ENCODE data around the gene USE1. TPM values are rescaled to one million over a fixed set of nuclear protein-coding genes. Genes with fewer than 3 reads are reported as not detected.
"Not testable (repeated sequence)": the region's sequence is repeated elsewhere in the genome, so short reads cannot be mapped to it uniquely, and the experiment has no call there.

The USE1 gene
- total and polyA plus RNA-seq, 4 donors: 18.7 to 75.2 (median 35.6) TPM

GRCh38 chr19:17183271-17183761 is 31.8 kb upstream of the USE1 start:
- DNase-seq: no peak
- Histone ChIP-seq H3K9me3 (ENCODE audit: control insufficient read depth, low read length) (no peaks in the 10 kb centered on the region), H3K27me3 (ENCODE audit: control insufficient read depth in 1 of 2, insufficient read depth in 2 of 2, low read length in 1 of 2) (no peaks in the 10 kb centered on the region), H3K4me1 (ENCODE audit: control insufficient read depth in 1 of 2, insufficient read depth in 2 of 2, low read length in 2 of 2) (no peaks in the 10 kb centered on the region), H3K27ac (ENCODE audit: low read depth in 1 of 2, low read length in 2 of 2) (no peak overlapping the region), H3K36me3 (ENCODE audit: control insufficient read depth in 1 of 2, insufficient read depth in 2 of 2, low read length in 1 of 2) (peaks cover 0 to 5% of the 10 kb centered on the region in 2 donors), H3K4me3 (ENCODE audit: low read length in 2 of 2) (no peak overlapping the region)
- intact Hi-C loops (cut with DNase I): no loop called here
- 86 to 88% methylated on average over 14 of the region's 14 CpGs for WGBS, 2 donors
- no peak for ATAC-seq (ENCODE audit: low FRiP score)

GRCh38 chr19:17183858-17184321 is 31.3 kb upstream of the USE1 start:
- H3K9me3 ChIP-seq (ENCODE audit: control insufficient read depth, low read length): no peaks in the 10 kb centered on the region
- H3K27ac ChIP-seq (ENCODE audit: low read depth in 1 of 2, low read length in 2 of 2): no peak overlapping the region
- no peak for ATAC-seq (ENCODE audit: low FRiP score)
- no peak overlapping the region for H3K4me3 ChIP-seq (ENCODE audit: low read length in 2 of 2)
- 68 to 69% methylated on average over 11 of the region's 11 CpGs for WGBS, 2 donors
- no peak for DNase-seq
- H3K36me3 ChIP-seq (ENCODE audit: control insufficient read depth in 1 of 2, insufficient read depth in 2 of 2, low read length in 1 of 2): peaks cover 0 to 5% of the 10 kb centered on the region in 2 donors
- no peaks in the 10 kb centered on the region for H3K27me3 ChIP-seq (ENCODE audit: control insufficient read depth in 1 of 2, insufficient read depth in 2 of 2, low read length in 1 of 2)
- intact Hi-C loops (cut with DNase I): no loop called here
- H3K4me1 ChIP-seq (ENCODE audit: control insufficient read depth in 1 of 2, insufficient read depth in 2 of 2, low read length in 2 of 2): no peaks in the 10 kb centered on the region

- H3K4me3 ChIP-seq (ENCODE audit: low read length in 2 of 2): no peak overlapping the region
- no peaks in the 10 kb centered on the region for H3K4me1 ChIP-seq (ENCODE audit: control insufficient read depth in 1 of 2, insufficient read depth in 2 of 2, low read length in 2 of 2)
- intact Hi-C loops (cut with DNase I): no loop called here
- H3K27ac ChIP-seq (ENCODE audit: low read depth in 1 of 2, low read length in 2 of 2): no peak overlapping the region
- peaks cover 0 to 5% of the 10 kb centered on the region in 2 donors for H3K36me3 ChIP-seq (ENCODE audit: control insufficient read depth in 1 of 2, insufficient read depth in 2 of 2, low read length in 1 of 2)
- 89 to 91% methylated on average over 12 of the region's 12 CpGs for WGBS, 2 donors
- H3K27me3 ChIP-seq (ENCODE audit: control insufficient read depth in 1 of 2, insufficient read depth in 2 of 2, low read length in 1 of 2): no peaks in the 10 kb centered on the region
- ATAC-seq (ENCODE audit: low FRiP score) (no peak), DNase-seq (no peak)
- H3K9me3 ChIP-seq (ENCODE audit: control insufficient read depth, low read length): no peaks in the 10 kb centered on the region
Observed at GRCh38 chr19:17184371-17184841, 30.8 kb upstream of the USE1 start.

GRCh38 chr19:17185590-17185989 is 29.6 kb upstream of the USE1 start:
- WGBS, 2 donors: 84% methylated on average over 8 of the region's 8 CpGs
- no peak overlapping the region for H3K4me3 ChIP-seq (ENCODE audit: low read length in 2 of 2)
- DNase-seq: no peak
- no peaks in the 10 kb centered on the region for H3K27me3 ChIP-seq (ENCODE audit: control insufficient read depth in 1 of 2, insufficient read depth in 2 of 2, low read length in 1 of 2)
- H3K9me3 ChIP-seq (ENCODE audit: control insufficient read depth, low read length): no peaks in the 10 kb centered on the region
- H3K4me1 ChIP-seq (ENCODE audit: control insufficient read depth in 1 of 2, insufficient read depth in 2 of 2, low read length in 2 of 2): no peaks in the 10 kb centered on the region
- intact Hi-C loops (cut with DNase I): no loop called here
- ATAC-seq (ENCODE audit: low FRiP score): no peak
- peaks cover 0 to 5% of the 10 kb centered on the region in 2 donors for H3K36me3 ChIP-seq (ENCODE audit: control insufficient read depth in 1 of 2, insufficient read depth in 2 of 2, low read length in 1 of 2)
- no peak overlapping the region for H3K27ac ChIP-seq (ENCODE audit: low read depth in 1 of 2, low read length in 2 of 2)

- DNase-seq; H3K4me1 ChIP-seq (ENCODE audit: control insufficient read depth in 1 of 2, insufficient read depth in 2 of 2, low read length in 2 of 2); H3K27me3 ChIP-seq (ENCODE audit: control insufficient read depth in 1 of 2, insufficient read depth in 2 of 2, low read length in 1 of 2); H3K4me3 ChIP-seq (ENCODE audit: low read length in 2 of 2); intact Hi-C loops (cut with DNase I); ATAC-seq (ENCODE audit: low FRiP score); H3K27ac ChIP-seq (ENCODE audit: low read depth in 1 of 2, low read length in 2 of 2); H3K9me3 ChIP-seq (ENCODE audit: control insufficient read depth, low read length): not testable (repeated sequence)
- 89 to 94% methylated on average over 6 of the region's 6 CpGs for WGBS, 2 donors
- peaks cover 0 to 22% of the 10 kb centered on the region in 2 donors for H3K36me3 ChIP-seq (ENCODE audit: control insufficient read depth in 1 of 2, insufficient read depth in 2 of 2, low read length in 1 of 2)
Observed at GRCh38 chr19:17191736-17192135, 23.4 kb upstream of the USE1 start.

- no peak overlapping the region for H3K4me3 ChIP-seq (ENCODE audit: low read length in 2 of 2)
- DNase-seq (no peak), ATAC-seq (ENCODE audit: low FRiP score) (no peak)
- no peaks in the 10 kb centered on the region for H3K4me1 ChIP-seq (ENCODE audit: control insufficient read depth in 1 of 2, insufficient read depth in 2 of 2, low read length in 2 of 2)
- H3K27me3 ChIP-seq (ENCODE audit: control insufficient read depth in 1 of 2, insufficient read depth in 2 of 2, low read length in 1 of 2): no peaks in the 10 kb centered on the region
- H3K36me3 ChIP-seq (ENCODE audit: control insufficient read depth in 1 of 2, insufficient read depth in 2 of 2, low read length in 1 of 2): peaks cover 0 to 19% of the 10 kb centered on the region in 2 donors
- H3K27ac ChIP-seq (ENCODE audit: low read depth in 1 of 2, low read length in 2 of 2): no peak overlapping the region
- intact Hi-C loops (cut with DNase I): no loop called here
- no peaks in the 10 kb centered on the region for H3K9me3 ChIP-seq (ENCODE audit: control insufficient read depth, low read length)
- 95 to 97% methylated on average over 23 to 26 of the region's 26 CpGs for WGBS, 2 donors
Observed at GRCh38 chr19:17192751-17193150, 22.4 kb upstream of the USE1 start.

GRCh38 chr19:17194608-17195007 is 20.5 kb upstream of the USE1 start:
- Histone ChIP-seq H3K36me3 (ENCODE audit: control insufficient read depth in 1 of 2, insufficient read depth in 2 of 2, low read length in 1 of 2) (peaks cover 0 to 21% of the 10 kb centered on the region in 2 donors), H3K4me1 (ENCODE audit: control insufficient read depth in 1 of 2, insufficient read depth in 2 of 2, low read length in 2 of 2) (no peaks in the 10 kb centered on the region), H3K27ac (ENCODE audit: low read depth in 1 of 2, low read length in 2 of 2) (no peak overlapping the region), H3K9me3 (ENCODE audit: control insufficient read depth, low read length) (no peaks in the 10 kb centered on the region), H3K27me3 (ENCODE audit: control insufficient read depth in 1 of 2, insufficient read depth in 2 of 2, low read length in 1 of 2) (no peaks in the 10 kb centered on the region), H3K4me3 (ENCODE audit: low read length in 2 of 2) (no peak overlapping the region)
- WGBS, 2 donors: 85 to 90% methylated on average over 16 of the region's 16 CpGs
- intact Hi-C loops (cut with DNase I): no loop called here
- no peak for ATAC-seq (ENCODE audit: low FRiP score)
- no peak for DNase-seq

GRCh38 chr19:17195106-17195505 is 20.1 kb upstream of the USE1 start:
- Histone ChIP-seq H3K27me3 (ENCODE audit: control insufficient read depth in 1 of 2, insufficient read depth in 2 of 2, low read length in 1 of 2) (no peaks in the 10 kb centered on the region), H3K36me3 (ENCODE audit: control insufficient read depth in 1 of 2, insufficient read depth in 2 of 2, low read length in 1 of 2) (peaks cover 0 to 21% of the 10 kb centered on the region in 2 donors), H3K27ac (ENCODE audit: low read depth in 1 of 2, low read length in 2 of 2) (no peak overlapping the region), H3K9me3 (ENCODE audit: control insufficient read depth, low read length) (no peaks in the 10 kb centered on the region), H3K4me3 (ENCODE audit: low read length in 2 of 2) (no peak overlapping the region), H3K4me1 (ENCODE audit: control insufficient read depth in 1 of 2, insufficient read depth in 2 of 2, low read length in 2 of 2) (no peaks in the 10 kb centered on the region)
- intact Hi-C loops (cut with DNase I): no loop called here
- 95 to 96% methylated on average over 22 to 23 of the region's 23 CpGs for whole genome bisulfite sequencing, 2 donors
- DNase-seq: no peak
- ATAC-seq (ENCODE audit: low FRiP score): no peak

- H3K27ac ChIP-seq (ENCODE audit: low read depth in 1 of 2, low read length in 2 of 2): no peak overlapping the region
- intact Hi-C loops (cut with DNase I): no loop called here
- H3K27me3 ChIP-seq (ENCODE audit: control insufficient read depth in 1 of 2, insufficient read depth in 2 of 2, low read length in 1 of 2): no peaks in the 10 kb centered on the region
- no peak overlapping the region for H3K4me3 ChIP-seq (ENCODE audit: low read length in 2 of 2)
- DNase-seq (no peak), ATAC-seq (ENCODE audit: low FRiP score) (no peak)
- 97% methylated on average over 7 of the region's 7 CpGs for WGBS, 2 donors
- H3K4me1 ChIP-seq (ENCODE audit: control insufficient read depth in 1 of 2, insufficient read depth in 2 of 2, low read length in 2 of 2): no peaks in the 10 kb centered on the region
- H3K36me3 ChIP-seq (ENCODE audit: control insufficient read depth in 1 of 2, insufficient read depth in 2 of 2, low read length in 1 of 2): peaks cover 0 to 18% of the 10 kb centered on the region in 2 donors
- no peaks in the 10 kb centered on the region for H3K9me3 ChIP-seq (ENCODE audit: control insufficient read depth, low read length)
Observed at GRCh38 chr19:17196610-17197009, 18.5 kb upstream of the USE1 start.

Measured in aorta (tissue), 5 donors.